Prostate gland (tissue), 2 donors: ENCODE results near the gene FAM168A.

Experiments used
- CTCF ChIP-seq, 4 experiments: fragments of 200-600 bp in 2 of 4; fragments of 450-650 bp in 2 of 4; sonication (generic) in 2 of 4; IDR thresholded peaks; 1 replicate in 3 of 4; 2 replicates in 1 of 4; pipeline ENCODE4 v1.5.1; 2016 to 2019; ENCODE audit warnings: antibody characterized with exemption in 4 of 4, mild to moderate bottlenecking in 2 of 4, moderate library complexity in 2 of 4
- POLR2A ChIP-seq: fragments of 450-650 bp; IDR thresholded peaks from one replicate; pipeline ENCODE4 v1.6.1; 2016; ENCODE audit warnings: antibody characterized with exemption, mild to moderate bottlenecking

GRCh38 chr11:73428227-73428626 is 169.7 kb downstream of the FAM168A start:
- TF ChIP-seq CTCF (IDR thresholded peaks at IDR 0.05), result no peak
- no peak for TF ChIP-seq POLR2A
